ENCODE data around the gene SCAMP3. TPM values are rescaled to one million over a fixed set of nuclear protein-coding genes. Genes with fewer than 3 reads are reported as not detected.

The SCAMP3 gene
- total and polyA plus RNA-seq, 2 donors (not counting 3 experiments of a cell fraction or from before 2014, with no cell fraction given), result 80.1 to 306 TPM

- H4K20me1 ChIP-seq (replicated peaks; ENCODE audit: control insufficient read depth, extremely low read depth, insufficient read depth, low read length), result no peaks in the 10 kb centered on the region
- no peak for FAIRE-seq
- no peaks in the 10 kb centered on the region for H3K9me1 ChIP-seq (replicated peaks; ENCODE audit: control insufficient read depth, extremely low read depth, insufficient read depth, low read length)
- POLR2A ChIA-PET, result no interaction called here
- CTCF ChIA-PET, result interaction anchor here (2.1 kb wide), 1 partner anchor 38 kb away, joined by 17 read pairs; no protein-coding TSS in a partner anchor
- no peak for TF ChIP-seq GATA2 (IDR thresholded peaks at IDR 0.05; ENCODE audit: insufficient read depth, insufficient read length, low read depth, low read length)
- H3K9me3 ChIP-seq (replicated peaks; ENCODE audit: control insufficient read depth, insufficient read depth, low read length), result no peaks in the 10 kb centered on the region
- peaks cover 3 to 14% of the 10 kb centered on the region in 2 experiments for H3K36me3 ChIP-seq (ENCODE audit: control insufficient read depth in 2 of 2, extremely low read depth in 1 of 2, insufficient read depth in 2 of 2, low read length in 2 of 2)
- TSS peak; percentile 86 for BruUV-seq (replicated peaks)
- no peaks in the 10 kb centered on the region for H3K27me3 ChIP-seq (ENCODE audit: control insufficient read depth in 2 of 2, insufficient read depth in 2 of 2, low read length in 2 of 2)
- dilution Hi-C loops (cut with MboI; ENCODE audit: extremely low pct_ligation_motif_present, low sequenced_read_pairs), result no loop called here
- H2AFZ ChIP-seq (ENCODE audit: low read depth, low read length), result peak overlapping the region; percentile 77
- H3K4me3 ChIP-seq (replicated peaks in 1 of 3; ENCODE audit: insufficient read depth in 1 of 3, low read depth in 1 of 3, low read length in 3 of 3), result peak overlapping the region in 2 of 3 experiments; percentile 25 to 34
- H3K9ac ChIP-seq (replicated peaks; ENCODE audit: extremely low read depth, insufficient read depth, low read length), result peak overlapping the region; percentile 48
- peak overlapping the region; percentile 41 for H3K27ac ChIP-seq (ENCODE audit: insufficient read depth, low read depth, low read length)
- intact Hi-C loops (cut with micrococcal nuclease), result no loop called here
- peaks cover 7% of the 10 kb centered on the region for H3K79me2 ChIP-seq (ENCODE audit: control insufficient read depth, insufficient read depth, low read length)
- peak overlapping the region; percentile 41 for H3K4me2 ChIP-seq (ENCODE audit: insufficient read depth, low read length)
- DNase-seq (ENCODE audit: low read depth, low spot score), result no peak
- peaks cover 16% of the 10 kb centered on the region for H3K4me1 ChIP-seq (ENCODE audit: control insufficient read depth, extremely low read depth, insufficient read depth, low read length)
Observed at GRCh38 chr1:155245163-155245524, 17.0 kb downstream of the SCAMP3 start.

GRCh38 chr1:155244368-155245162 is 17.6 kb downstream of the SCAMP3 start:
- Histone ChIP-seq H3K9ac (replicated peaks; ENCODE audit: extremely low read depth, insufficient read depth, low read length) (peak overlapping the region; percentile 83), H3K9me1 (replicated peaks; ENCODE audit: control insufficient read depth, extremely low read depth, insufficient read depth, low read length) (no peaks in the 10 kb centered on the region), H4K20me1 (replicated peaks; ENCODE audit: control insufficient read depth, extremely low read depth, insufficient read depth, low read length) (no peaks in the 10 kb centered on the region), H3K27me3 (ENCODE audit: control insufficient read depth in 2 of 2, insufficient read depth in 2 of 2, low read length in 2 of 2) (no peaks in the 10 kb centered on the region), H3K27ac (ENCODE audit: insufficient read depth, low read depth, low read length) (peak overlapping the region; percentile 41), H2AFZ (ENCODE audit: low read depth, low read length) (peak overlapping the region; percentile 77), H3K4me3 (replicated peaks in 1 of 3; ENCODE audit: insufficient read depth in 1 of 3, low read depth in 1 of 3, low read length in 3 of 3) (peak overlapping the region; percentile 48 to 61 (median 60)), H3K4me2 (ENCODE audit: insufficient read depth, low read length) (peak overlapping the region; percentile 76), H3K9me3 (replicated peaks; ENCODE audit: control insufficient read depth, insufficient read depth, low read length) (no peaks in the 10 kb centered on the region), H3K4me1 (ENCODE audit: control insufficient read depth, extremely low read depth, insufficient read depth, low read length) (peaks cover 16% of the 10 kb centered on the region), H3K36me3 (ENCODE audit: control insufficient read depth in 2 of 2, extremely low read depth in 1 of 2, insufficient read depth in 2 of 2, low read length in 2 of 2) (peaks cover 3 to 14% of the 10 kb centered on the region in 2 experiments), H3K79me2 (ENCODE audit: control insufficient read depth, insufficient read depth, low read length) (peaks cover 7% of the 10 kb centered on the region)
- DNase-seq (ENCODE audit: low read depth, low spot score) (peak; percentile 99), FAIRE-seq (peak; percentile 92)
- ChIA-PET POLR2A (no interaction called here), CTCF (interaction anchor here (0.9 to 2.1 kb wide), 3 partner anchors 35 to 41 kb away, joined by 3 to 17 read pairs (median 3); no protein-coding TSS in a partner anchor)
- BruUV-seq (replicated peaks), result no TSS peak
- TF ChIP-seq MYC (IDR thresholded peaks at IDR 0.05; ENCODE audit: low read depth, low read length) (peak; percentile 75), CTCF (IDR thresholded peaks at IDR 0.05; ENCODE audit: extremely low read depth in 1 of 2, insufficient read depth in 1 of 2, low read depth in 1 of 2, low read length in 2 of 2) (peak; percentile 8 to 17), POLR2AphosphoS5 (IDR thresholded peaks at IDR 0.05; ENCODE audit: insufficient read depth, low read depth, low read length) (peak; percentile 98), MAX (IDR thresholded peaks at IDR 0.05; ENCODE audit: insufficient read depth, insufficient read length) (peak; percentile 42), FOS (IDR thresholded peaks at IDR 0.05; ENCODE audit: borderline replicate concordance, insufficient read depth, low read length) (no peak), POLR2A (IDR thresholded peaks at IDR 0.05; ENCODE audit: low read depth, low read length) (peak; percentile 99), GATA2 (IDR thresholded peaks at IDR 0.05; ENCODE audit: insufficient read depth, insufficient read length, low read depth, low read length) (no peak)
- intact Hi-C loops (cut with micrococcal nuclease), result loop anchor here (1.0 kb wide), 2 partner anchors 17 to 37 kb away; partner anchors contain the start of gene THBS3
- dilution Hi-C loops (cut with MboI; ENCODE audit: extremely low pct_ligation_motif_present, low sequenced_read_pairs), result no loop called here

Data from endothelial cell of umbilical vein (primary cell).